GM10847 (cell line): Measurements from ENCODE around the gene BAZ2B.

ENCODE experiments used
- POLR2A ChIP-seq: IDR thresholded peaks from 2 replicates; pipeline ENCODE4 v1.6.1; 2011; ENCODE audit not compliant: insufficient read length; ENCODE audit errors: extremely low read depth

The BAZ2B gene

GRCh38 chr2:159497847-159498246 lies 118.5 kb downstream of the BAZ2B start:
- no peak for TF ChIP-seq POLR2A

DNA sequence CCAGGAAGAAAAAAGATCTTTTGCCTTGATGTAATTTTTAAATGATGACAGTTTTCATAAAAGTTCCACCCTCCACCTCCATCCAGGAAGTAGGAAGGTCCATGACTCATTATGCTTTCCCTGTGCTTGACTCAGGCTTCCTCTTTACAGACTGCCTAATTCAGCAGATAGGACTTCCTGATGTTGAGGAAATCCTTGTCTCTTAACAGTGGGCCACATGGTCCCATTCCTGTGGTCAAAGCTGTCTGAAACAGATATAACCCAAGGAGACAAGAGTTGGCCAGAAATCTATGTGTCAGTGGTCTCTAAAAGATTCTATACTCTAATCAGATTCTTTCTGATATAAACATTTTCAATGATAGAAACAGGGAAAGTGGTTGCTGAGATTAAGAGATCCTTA lies 119.1 kb downstream of the BAZ2B start:
- TF ChIP-seq POLR2A = no peak

GRCh38 chr2:159489476-159489875 lies 126.9 kb downstream of the BAZ2B start:
- TF ChIP-seq POLR2A = no peak

GRCh38 chr2:159484532-159484931 lies 131.8 kb downstream of the BAZ2B start:
- TF ChIP-seq POLR2A = no peak

DNA sequence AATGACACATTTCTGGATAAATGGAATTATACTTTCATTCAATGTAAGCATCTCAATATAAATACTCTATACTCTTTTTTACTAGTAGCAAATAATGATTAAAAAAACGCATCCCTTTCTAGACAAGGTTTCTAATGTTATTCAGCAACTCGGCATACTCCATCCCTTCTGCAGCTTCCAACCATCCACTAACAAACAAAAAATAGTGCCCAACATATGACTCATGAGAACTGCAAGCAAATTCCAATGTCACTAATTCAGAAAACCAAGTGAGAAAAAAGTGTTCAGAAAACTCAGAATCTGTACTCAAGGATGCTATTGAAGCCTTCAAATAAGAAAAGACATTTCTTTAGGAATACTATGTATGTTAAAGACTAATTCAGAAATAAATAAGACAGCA lies 140.0 kb downstream of the BAZ2B start:
- no peak for TF ChIP-seq POLR2A

DNA sequence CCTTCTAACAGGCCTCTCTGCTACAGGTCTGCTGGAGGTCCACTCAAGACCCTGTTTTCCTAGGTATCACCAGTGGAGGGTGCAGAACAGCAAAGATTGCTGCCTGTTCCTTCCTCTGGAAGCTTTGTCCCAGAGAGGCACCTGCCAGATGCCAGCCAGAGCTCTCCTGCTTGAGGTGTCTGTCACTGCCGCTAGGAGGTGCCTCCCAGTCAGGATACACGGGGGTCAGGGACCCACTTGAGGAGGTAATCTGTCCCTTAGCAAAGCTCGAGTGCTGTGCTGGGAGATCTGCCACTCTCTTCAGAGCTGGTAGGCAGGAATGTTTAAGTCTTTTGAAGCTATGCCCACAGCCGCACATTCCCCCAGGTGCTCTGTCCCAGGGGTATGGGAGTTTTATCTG lies 140.6 kb downstream of the BAZ2B start:
- no peak for TF ChIP-seq POLR2A

- TF ChIP-seq POLR2A = no peak
These were observed 145.0 kb downstream of the BAZ2B start for GRCh38 chr2:159471340-159471739.

DNA sequence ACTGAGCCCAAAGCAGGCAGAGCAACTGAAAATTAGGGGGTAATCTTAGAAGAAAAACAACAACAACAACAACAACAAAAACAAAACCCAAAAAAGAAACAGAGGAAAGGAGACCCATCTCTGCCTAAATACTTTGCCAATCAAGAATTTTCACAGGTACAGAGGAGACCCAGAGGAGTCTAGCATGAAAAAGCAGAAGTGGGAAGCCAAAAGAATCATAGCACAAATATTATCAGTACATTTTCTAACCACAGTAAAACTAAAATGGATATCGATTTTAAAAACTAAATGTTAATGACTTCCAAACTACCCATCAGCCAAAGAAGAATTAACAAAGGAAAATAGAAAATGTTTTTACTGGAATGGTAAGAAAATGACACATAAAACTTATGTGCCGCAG lies 148.1 kb downstream of the BAZ2B start:
- no peak for TF ChIP-seq POLR2A

DNA sequence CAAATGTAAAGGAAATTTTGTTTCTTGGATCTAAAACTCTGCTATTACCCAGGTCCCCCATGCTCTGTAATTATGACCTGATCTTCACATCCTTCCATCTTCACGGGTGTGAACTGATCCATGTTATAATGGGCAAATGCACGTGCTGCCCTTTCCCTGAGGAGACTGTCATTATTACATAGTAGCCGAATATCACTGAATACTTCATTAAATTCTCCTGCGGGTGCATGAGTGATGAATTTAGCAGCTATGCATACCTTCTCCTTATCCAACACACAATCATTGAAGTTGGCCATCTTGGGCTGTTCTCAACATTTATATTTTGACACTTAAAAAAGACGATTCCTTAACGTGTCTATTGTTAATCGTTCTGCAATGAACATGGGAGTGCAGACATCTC lies 153.4 kb downstream of the BAZ2B start:
- TF ChIP-seq POLR2A = no peak

- no peak for TF ChIP-seq POLR2A
These were observed 154.1 kb downstream of the BAZ2B start for GRCh38 chr2:159462201-159462785.

- no peak for TF ChIP-seq POLR2A
These were observed 155.3 kb downstream of the BAZ2B start for GRCh38 chr2:159461076-159461475.

- no peak for TF ChIP-seq POLR2A
These were observed 156.1 kb downstream of the BAZ2B start for GRCh38 chr2:159460227-159460626.

DNA sequence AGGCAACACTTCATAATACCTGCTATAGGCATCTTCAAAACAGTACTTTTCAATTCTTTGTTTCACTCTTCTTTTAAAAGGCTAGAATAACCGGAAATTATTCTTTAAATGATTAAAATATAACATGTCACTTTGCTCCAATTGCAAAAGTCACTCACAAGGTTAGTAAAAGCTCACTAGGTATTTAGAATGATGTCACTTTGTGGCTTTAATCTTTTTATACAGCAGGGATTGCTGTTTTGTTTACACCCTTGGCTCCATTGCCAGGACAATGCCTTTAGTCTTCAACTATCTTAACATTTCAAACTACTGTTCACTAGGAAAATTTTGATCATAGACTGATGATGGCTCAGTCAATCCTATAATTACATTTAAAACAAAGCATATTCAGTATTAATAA lies 157.1 kb downstream of the BAZ2B start:
- TF ChIP-seq POLR2A = no peak

- no peak for TF ChIP-seq POLR2A
These were observed 158.8 kb downstream of the BAZ2B start for GRCh38 chr2:159457589-159457988.

DNA sequence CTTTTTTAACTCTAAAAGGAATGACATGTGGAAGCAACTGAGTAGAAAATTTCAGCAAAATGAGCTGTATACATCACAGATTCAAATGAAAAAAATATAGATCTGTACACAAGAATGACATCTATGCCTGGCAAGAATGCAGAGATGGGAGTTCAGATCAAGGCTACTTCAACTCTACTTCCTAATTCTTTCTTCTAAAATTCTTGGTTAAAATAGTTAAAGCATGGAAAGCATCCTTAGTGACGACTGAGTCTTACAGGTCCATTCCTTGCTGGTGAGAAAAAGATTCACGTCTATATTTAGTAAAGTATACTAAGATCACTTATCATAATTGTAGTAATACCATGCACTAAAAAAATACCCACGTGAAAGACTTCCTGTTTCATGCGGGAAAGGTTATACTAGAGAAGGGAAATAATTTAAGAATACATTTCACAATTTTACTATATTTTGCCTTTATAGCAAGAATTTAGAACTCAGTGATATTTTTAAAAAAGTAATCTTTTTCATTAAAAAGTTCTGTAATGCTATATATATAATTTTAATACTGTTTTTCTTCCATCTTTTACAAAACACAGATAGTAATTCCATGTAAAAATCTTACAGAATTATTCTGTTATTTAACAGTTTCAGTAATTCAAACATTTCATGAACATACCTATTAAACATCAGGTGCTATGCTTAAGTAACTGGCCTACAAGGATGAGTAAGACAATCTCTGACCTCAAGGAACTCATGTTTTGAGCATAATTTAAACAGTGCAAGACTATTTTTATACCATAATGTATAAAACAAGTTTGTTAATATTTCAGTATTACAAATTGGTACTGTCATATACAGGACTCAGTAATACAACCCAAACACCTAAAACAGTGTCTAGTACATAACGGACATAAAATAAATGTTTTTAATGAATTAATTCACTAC lies 159.6 kb downstream of the BAZ2B start:
- TF ChIP-seq POLR2A = no peak

DNA sequence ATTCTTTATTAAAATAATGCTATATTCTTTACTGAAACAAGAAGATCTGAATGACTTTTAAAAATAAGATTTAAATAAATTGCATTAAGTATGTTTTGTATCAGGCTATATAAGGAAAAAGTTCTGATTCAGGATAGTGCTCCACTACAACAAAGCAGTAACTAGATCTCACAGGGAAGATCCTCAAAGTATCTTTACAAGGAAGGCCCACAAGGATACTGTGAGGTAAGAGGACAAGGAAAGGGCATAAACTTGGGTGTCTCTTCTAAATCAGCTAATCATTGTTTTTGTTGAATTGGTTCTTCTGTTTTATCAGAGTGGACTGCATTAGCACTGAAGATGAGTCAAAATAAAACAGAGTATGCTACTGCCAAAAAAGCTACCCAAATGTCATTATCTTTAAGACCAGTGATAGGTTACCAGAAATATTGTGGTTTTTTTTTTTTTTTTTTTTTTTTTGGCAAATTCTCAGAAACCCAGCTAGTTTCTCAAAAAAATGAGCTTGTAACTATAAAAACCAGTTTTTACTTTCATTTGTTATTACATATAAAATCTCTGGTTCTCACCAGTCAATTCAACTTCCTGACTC lies 160.9 kb downstream of the BAZ2B start:
- TF ChIP-seq POLR2A = no peak
